GM18511 (cell line): Measurements from ENCODE around the gene LNPK.
A peak's percentile ranks its signal among the peaks of the same experiment; 100 is the strongest.
"Not testable (repeated sequence)": the region's sequence is repeated elsewhere in the genome, so short reads cannot be mapped to it uniquely, and the experiment has no call there.

Experiments
- ATAC-seq: cut with Tn5 transposase; IDR thresholded peaks from one replicate; pipeline ENCODE4 v1.9.1; 2021; ENCODE audit warnings: mild to moderate bottlenecking, moderate library complexity; ENCODE audit not compliant: unreplicated experiment

Gene LNPK, protein sequence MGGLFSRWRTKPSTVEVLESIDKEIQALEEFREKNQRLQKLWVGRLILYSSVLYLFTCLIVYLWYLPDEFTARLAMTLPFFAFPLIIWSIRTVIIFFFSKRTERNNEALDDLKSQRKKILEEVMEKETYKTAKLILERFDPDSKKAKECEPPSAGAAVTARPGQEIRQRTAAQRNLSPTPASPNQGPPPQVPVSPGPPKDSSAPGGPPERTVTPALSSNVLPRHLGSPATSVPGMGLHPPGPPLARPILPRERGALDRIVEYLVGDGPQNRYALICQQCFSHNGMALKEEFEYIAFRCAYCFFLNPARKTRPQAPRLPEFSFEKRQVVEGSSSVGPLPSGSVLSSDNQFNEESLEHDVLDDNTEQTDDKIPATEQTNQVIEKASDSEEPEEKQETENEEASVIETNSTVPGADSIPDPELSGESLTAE

DNA sequence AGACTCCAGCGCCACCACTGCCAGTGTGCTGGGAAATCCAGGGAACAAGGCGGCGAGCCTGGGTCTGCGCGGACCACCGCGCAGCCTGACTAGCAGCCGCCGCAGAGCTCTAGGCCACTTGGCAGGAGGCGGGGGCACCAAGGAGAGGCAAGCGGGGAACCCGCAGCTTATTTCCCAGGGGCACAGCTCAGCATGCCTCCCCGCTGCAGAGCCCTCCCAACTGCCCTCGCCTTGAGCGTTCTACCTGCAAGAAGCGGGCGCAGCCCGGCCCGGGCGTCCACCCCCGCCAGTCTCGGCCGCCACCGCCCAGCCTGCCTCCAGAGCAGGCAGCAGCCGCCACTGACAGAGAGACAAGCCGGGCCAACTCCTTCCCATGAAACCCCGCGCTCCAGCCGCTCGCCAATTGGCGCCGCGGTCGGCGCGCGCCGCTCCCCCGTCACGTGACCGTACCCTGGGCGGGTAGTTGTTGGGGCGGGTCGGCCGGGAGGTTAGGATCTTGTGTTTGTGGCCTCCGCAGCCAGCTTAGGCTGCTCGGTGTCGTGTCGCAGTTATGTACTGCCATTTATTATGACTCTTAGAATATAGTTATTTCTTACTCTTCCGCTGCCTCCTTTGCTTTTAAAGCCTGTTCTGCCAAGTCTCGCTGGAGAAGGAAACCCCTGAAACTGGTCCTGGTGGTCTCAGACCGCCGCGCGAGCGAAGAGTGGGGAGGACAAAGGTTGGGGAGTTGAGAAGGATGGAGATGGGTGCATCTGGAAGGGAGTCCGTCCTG, at the start of gene LNPK:
Gene LNPK (minus strand): TSS at position 352 of the 772 bp plus-strand sequence. CDS start 6,683 bp downstream, outside the sequence.
- peak; percentile 92 for ATAC-seq

- ATAC-seq = no peak
Observed at GRCh38 chr2:176039375-176039774, 37.3 kb upstream of the LNPK start.

DNA sequence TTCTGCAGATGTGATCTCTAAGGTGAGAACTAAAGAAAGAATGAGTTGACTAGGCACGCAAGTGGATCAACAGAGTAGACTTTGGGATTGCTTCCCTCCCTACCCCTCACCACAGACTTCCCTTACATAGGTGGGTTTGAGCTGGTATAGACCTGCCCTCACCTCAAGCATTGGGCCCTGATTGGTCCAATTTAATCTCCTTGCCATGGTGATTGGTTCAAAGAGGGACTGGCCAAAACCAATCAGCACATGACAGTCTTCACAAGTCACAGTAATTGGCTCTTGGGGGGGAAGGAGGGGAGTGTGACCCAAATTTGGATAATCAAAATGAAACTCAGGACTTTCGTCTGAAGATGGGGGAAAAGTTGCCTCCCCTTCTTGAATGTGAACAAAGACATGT, 36.6 kb upstream of the LNPK start:
- no peak for ATAC-seq

DNA sequence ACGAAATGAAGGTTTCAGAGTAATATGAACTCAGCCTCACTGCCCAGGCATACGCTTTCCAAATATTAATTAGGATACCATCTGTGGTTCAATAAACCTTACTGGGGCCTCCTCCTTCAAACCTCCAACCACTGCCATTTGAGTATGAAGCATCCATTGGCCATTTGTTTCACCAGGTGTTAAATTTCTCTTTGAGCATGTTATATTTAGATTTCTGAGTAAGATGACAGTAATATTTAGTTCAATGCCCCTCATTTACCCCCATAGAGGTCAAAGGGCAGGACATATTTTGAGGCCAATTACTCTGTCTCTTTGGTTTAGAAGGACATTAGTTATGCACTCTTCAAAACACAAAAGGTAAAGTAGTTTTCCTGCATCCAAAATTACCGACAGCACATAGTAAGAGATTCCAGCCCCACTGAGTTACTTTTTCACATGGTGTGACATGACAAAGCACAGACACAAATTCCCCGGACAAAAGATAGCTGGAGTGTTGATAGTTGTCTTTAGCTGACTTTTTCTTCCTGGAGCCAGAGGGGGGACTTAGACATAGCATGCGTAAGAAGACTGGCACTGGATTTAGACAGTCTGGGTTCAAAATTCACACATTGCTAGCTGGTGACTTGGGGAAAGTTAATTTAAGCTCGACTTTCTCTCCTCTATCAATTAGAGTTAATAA, 33.1 kb upstream of the LNPK start:
- ATAC-seq = no peak

GRCh38 chr2:176027806-176028205, 25.7 kb upstream of the LNPK start:
- ATAC-seq = no peak

DNA sequence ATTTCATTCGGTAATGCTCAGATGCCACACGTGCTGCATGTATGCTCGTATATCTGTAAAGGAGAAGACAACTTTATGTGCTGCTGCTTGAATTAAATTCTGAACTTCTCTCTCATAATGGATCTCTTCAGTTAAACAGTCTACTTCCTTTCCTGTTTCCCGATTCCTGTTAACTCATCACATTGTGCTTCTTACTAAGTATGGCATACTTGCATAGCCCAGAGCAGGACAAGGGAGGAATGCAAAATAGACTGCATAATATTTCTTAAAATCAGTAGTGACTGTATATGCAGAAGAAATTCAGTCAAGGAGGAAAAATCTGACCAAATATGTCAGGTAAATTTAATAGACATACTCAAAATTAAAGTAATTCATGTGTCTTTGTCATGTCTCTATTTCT, 23.9 kb upstream of the LNPK start:
- ATAC-seq = no peak

- ATAC-seq = no peak
Observed at GRCh38 chr2:176024083-176024482, 22.0 kb upstream of the LNPK start.

DNA sequence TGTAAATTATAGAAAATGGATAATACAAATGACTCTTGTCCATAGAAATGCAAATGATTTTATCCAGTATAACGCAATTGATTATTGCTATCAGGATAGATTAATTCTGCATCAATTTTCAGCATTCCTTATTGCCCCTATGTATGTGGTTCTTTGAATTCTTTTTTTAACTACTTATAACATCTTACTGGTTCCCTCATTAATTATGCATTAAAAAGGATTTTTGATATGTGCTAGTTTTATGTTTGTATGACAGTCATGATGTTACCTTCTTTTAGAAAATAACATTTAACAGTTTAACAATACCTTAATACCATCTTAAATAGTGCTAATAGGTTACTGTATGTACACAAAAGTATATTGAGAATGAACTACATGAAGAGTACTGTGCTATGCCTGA, 20.0 kb upstream of the LNPK start:
- no peak for ATAC-seq

DNA sequence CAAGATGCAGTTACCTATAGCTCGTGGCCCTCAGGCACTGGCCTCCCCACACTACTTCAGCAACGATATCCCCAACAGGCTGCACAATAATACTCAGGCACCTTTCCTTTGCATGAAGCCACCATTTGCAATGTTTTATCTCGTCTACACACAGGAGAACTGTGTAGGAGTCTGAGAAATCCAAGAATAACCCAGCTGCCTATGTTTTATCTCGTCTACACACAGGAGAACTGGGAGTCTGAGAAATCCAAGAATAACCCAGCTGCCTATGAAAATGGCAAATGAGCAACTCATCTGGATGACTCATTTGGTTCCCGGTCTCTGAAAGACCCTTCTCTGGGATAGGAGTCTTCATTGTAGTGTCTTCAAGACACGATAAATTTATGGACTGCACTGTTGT, 18.3 kb upstream of the LNPK start:
- ATAC-seq = no peak

DNA sequence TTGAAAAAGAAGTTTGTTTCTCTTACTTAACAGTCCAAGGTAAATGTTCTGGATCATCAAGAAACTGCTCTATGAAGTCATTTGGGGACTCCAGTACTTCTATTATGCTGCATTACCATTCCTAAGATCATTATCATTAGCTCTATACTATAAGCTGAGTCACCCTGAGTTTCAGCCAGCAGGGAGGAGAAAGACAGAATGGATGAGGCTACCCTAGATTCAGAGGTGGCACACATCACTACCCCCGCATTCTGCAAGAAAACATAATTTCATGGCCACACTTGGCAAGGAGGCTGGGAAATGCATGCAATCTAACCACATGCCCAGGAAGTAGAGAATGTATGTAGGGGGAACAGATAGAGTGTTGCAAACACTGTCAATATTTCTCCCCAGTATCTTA, 16.6 kb upstream of the LNPK start:
- no peak for ATAC-seq

DNA sequence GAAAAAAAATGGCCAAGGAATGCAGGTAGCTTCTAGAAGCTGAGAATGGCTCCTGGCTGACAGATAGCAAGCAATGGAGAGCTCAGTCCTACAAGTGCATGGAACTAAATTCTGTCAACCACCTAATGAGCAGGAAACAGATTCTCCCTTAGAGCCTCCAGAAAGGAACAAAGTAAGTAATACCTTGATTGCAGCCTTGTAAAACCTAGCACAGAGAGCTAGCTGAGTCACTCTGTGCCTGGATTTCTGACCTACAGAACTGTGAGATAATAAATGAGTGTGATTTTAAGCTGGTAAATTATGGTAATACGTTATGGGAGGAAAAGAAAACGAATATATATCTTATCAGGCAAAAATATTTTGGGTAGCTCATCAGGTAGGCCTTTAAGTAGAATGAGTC, 7.4 kb upstream of the LNPK start:
- ATAC-seq = no peak

- no peak for ATAC-seq
Observed at GRCh38 chr2:176004934-176005333, 2.9 kb upstream of the LNPK start.

DNA sequence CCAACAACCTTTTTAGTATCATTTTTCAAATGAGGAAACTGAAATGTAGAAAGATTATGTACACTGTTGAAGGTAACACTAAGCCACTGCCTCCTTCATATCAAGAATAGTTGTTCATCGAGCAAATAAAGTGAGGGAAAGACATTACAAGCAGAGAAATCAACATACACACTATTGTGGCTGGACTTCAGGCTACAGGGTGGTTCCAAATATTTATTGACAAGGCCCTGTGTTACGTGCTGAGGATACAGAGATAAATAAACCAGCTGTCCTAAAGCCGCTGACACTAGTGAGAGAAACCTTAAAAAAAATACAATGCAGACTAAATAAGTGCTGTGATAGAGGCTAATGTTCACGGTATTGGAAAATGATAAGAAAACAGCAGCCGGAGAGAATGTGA, 1.9 kb upstream of the LNPK start:
- no peak for ATAC-seq

- no peak for ATAC-seq
Observed at GRCh38 chr2:176002688-176003210, 682 bp upstream of the LNPK start.

DNA sequence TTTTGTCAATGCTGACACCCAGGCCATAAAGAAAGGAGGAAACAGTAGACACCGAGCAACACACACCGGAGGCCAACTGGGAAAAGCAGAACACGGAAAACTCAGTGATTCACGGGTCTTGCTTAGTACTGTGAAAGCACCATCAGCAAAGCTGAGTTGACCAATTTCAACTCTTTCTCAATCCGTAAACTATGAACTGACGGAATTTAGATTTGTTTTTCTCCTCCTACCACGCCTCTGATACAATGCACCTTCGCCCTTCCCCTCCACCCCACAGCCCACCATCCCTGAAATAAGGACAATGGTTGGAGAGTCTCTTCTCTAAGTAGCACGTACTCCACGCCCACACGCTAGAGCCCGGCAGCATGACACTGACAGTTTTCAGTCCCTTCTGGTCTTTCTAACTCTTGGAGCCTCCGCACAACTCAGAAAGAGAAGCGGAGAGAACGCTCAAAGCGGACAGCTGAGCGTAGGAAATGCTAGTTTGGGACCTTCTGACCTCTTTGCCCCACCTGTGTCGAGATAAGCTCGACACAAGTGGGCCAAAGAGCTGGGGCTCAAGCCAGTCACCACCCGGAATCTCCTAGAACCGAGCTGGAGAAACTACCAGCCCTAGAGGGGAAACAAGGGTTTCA, 669 bp downstream of the LNPK start:
- ATAC-seq = peak; percentile 64

DNA sequence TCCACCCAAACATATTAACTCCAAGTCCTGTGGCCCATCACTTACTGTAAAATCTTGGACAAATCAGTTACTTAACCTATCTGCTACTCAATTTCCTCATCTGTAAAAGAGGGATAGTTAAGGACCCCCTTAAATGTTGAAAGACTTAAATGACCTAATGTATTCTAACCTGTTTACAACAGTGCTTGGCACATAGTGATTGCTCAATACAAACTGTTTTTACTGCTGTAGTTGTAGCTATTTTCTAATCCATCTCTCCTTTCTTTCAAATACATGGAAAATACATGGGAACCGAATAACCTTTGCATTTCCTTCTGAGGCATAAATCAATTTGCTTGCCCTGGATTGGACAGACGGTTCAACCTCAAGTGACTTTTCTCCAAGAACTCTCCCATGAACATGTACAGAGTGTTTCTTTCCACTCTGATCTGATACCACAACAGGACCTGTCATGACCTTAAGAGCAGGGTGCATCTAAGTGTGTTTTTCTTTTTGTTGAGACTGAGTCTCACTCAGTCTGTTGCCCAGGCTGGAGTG, 2.7 kb downstream of the LNPK start:
- ATAC-seq = no peak

DNA sequence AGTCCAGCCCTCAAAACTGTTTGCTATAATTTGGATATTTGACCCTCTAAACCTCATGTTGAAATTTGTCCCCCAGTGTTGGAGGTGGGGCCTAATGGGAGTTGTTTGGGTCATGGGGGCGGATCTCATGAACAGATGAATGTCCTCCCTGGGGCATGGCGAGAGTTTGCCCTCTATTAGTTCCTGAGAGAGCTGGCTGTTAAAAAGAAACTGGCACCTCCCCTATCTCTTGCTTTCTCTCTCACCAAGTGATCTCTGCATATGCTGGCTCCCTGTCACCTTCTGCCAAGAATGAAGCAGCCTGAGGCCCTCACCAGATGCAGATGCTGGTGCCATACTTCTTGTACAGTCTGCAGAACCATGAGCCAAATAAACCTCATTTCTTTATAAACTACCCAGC, 12.0 kb downstream of the LNPK start:
- no peak for ATAC-seq

- not testable (repeated sequence) for ATAC-seq
Observed at GRCh38 chr2:175987126-175987525, 14.9 kb downstream of the LNPK start.

DNA sequence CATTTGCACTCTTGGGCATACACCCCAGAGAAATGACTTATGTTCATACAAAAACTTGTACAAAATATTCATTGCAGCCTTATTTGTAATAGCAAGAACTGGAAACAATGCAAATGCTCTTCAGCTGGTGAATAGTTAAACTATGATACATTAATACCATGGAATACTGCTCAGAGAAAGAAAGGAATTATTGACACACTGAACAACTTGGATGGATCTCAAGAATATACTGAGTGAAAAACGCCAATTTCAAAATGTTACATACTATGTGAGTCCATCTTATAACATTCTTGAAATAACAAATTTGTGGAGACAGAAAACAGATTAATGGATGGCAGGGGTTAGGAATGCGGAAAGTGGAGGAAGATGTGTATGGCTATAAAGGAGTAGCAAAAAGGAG, 17.2 kb downstream of the LNPK start:
- no peak for ATAC-seq

DNA sequence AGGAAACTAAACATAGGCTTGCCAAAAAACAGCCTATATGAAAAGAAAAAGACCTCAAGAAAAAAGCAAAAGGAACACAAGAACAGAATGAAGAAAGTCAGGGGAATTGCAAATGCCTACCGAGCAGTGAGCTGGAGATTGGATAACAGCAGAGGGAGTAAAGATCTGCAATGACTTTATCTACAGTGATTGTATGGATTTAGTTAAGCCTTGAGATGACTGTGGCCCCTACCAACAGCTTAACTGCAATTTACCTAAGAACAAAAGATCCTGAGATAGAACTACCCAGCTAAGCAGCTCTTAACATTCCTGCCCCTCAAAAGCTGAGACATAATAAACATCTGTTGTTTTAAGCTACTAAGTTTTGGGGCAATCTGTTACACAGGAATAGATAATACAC, 20.5 kb downstream of the LNPK start:
- ATAC-seq = no peak
